Measurements from ENCODE around the gene INAFM1.

GRCh38 chr19:47253970-47254369 is 20.7 kb upstream of the INAFM1 start:
- TF ChIP-seq ZNF138 (CRISPR knock-in tag; conservative IDR thresholded peaks at IDR 0.05) (no peak), E2F4 (CRISPR knock-in tag; IDR thresholded peaks at IDR 0.05; ENCODE audit: borderline replicate concordance, low read depth) (no peak), ZNF263 (CRISPR knock-in tag; IDR thresholded peaks at IDR 0.05; ENCODE audit: low read depth) (no peak), TEAD4 (CRISPR knock-in tag; IDR thresholded peaks at IDR 0.05) (no peak)
- TF ChIP-seq, protein P1, sequence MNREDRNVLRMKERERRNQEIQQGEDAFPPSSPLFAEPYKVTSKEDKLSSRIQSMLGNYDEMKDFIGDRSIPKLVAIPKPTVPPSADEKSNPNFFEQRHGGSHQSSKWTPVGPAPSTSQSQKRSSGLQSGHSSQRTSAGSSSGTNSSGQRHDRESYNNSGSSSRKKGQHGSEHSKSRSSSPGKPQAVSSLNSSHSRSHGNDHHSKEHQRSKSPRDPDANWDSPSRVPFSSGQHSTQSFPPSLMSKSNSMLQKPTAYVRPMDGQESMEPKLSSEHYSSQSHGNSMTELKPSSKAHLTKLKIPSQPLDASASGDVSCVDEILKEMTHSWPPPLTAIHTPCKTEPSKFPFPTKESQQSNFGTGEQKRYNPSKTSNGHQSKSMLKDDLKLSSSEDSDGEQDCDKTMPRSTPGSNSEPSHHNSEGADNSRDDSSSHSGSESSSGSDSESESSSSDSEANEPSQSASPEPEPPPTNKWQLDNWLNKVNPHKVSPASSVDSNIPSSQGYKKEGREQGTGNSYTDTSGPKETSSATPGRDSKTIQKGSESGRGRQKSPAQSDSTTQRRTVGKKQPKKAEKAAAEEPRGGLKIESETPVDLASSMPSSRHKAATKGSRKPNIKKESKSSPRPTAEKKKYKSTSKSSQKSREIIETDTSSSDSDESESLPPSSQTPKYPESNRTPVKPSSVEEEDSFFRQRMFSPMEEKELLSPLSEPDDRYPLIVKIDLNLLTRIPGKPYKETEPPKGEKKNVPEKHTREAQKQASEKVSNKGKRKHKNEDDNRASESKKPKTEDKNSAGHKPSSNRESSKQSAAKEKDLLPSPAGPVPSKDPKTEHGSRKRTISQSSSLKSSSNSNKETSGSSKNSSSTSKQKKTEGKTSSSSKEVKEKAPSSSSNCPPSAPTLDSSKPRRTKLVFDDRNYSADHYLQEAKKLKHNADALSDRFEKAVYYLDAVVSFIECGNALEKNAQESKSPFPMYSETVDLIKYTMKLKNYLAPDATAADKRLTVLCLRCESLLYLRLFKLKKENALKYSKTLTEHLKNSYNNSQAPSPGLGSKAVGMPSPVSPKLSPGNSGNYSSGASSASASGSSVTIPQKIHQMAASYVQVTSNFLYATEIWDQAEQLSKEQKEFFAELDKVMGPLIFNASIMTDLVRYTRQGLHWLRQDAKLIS (CRISPR knock-in tag; IDR thresholded peaks at IDR 0.05; ENCODE audit: borderline replicate concordance), result no peak

Measured in WTC11 (cell line).